K562 (cell line): ENCODE results near the gene PRKCB. TPM values are rescaled to one million over a fixed set of nuclear protein-coding genes. Genes with fewer than 3 reads are reported as not detected.

ENCODE experiments used
- ATAC-seq: fragments of 200-7000 bp; cut with Tn5 transposase; 3 replicates; pipeline ENCODE4 v1.9.1; 2020; ENCODE audit warnings: moderate library complexity
- BruUV-seq: library from RNA; stranded (reverse); fragments of 400-500 nt; replicated peaks from 2 replicates; lab custom pipeline; 2021; lab: Mats Ljungman, UMichigan
- CTCF ChIA-PET: fragments of 300-600 bp; formaldehyde crosslinking; extraction: SDS; loops from one replicate; lab custom pipeline; 2021; ENCODE audit warnings: low intra/inter-chr PET ratio; lab: Yijun Ruan, JAX
- POLR2A ChIA-PET: fragments of 300-600, 350-650 bp; sonication (Branson Sonifier 250); formaldehyde crosslinking; extraction: SDS; loops from one replicate; lab custom pipeline; 2021; ENCODE audit warnings: antibody characterized with exemption, inconsistent platforms; lab: Yijun Ruan, JAX
- DNase-seq, 4 experiments: peaks; one replicate each; pipeline versions ENCODE4 v3.0.0 to v3.0.0-alpha.2; 2011 to 2018; ENCODE audit warnings: low spot score in 3 of 4, mixed read lengths in 3 of 4; ENCODE audit errors: extremely low read depth in 1 of 4
- FAIRE-seq: peaks from 2 replicates; lab custom pipeline; 2011; peaks lifted over from hg19 to GRCh38; lab: Jason Lieb, UNC
- H2AFZ ChIP-seq: 2 replicates; pipeline ENCODE4 v1.6.0; 2011; ENCODE audit warnings: low read depth, low read length, control low read depth, inconsistent platforms
- H3K27ac ChIP-seq: fragments of 200-600 bp; 3 replicates; pipeline ENCODE4 v1.8.0; 2011; ENCODE audit warnings: low read depth, mild to moderate bottlenecking, control low read depth, inconsistent platforms, low read length, moderate library complexity, mixed read lengths; ENCODE audit errors: extremely low read depth
- H3K27me3 ChIP-seq, 2 experiments: fragments of 300-600 bp in 1 of 2; 2 replicates in 1 of 2; 3 replicates in 1 of 2; pipeline versions ENCODE4 v1.6.0 to v1.8.0; 2011; ENCODE audit warnings: inconsistent platforms in 2 of 2, low read length in 2 of 2, mild to moderate bottlenecking in 1 of 2, mixed read lengths in 1 of 2, moderate library complexity in 1 of 2; ENCODE audit not compliant: control insufficient read depth in 2 of 2, insufficient read depth in 2 of 2
- H3K36me3 ChIP-seq: fragments of 300-600 bp; 3 replicates; pipeline ENCODE4 v1.8.0; 2011; ENCODE audit warnings: mild to moderate bottlenecking, low read length, inconsistent platforms; ENCODE audit not compliant: control insufficient read depth, insufficient read depth
- H3K4me1 ChIP-seq, 2 experiments: fragments of 200-600 bp in 1 of 2; replicated peaks in 1 of 2; 2 replicates in 1 of 2; 3 replicates in 1 of 2; pipeline versions ENCODE4 v1.5.1 to v1.8.0; 2011; ENCODE audit warnings: inconsistent platforms in 2 of 2, low read length in 2 of 2, mild to moderate bottlenecking in 1 of 2, mixed read lengths in 1 of 2, moderate library complexity in 1 of 2; ENCODE audit not compliant: control insufficient read depth in 2 of 2, insufficient read depth in 2 of 2
- H3K4me2 ChIP-seq: 2 replicates; pipeline ENCODE4 v1.6.1; 2011; ENCODE audit warnings: low read length, control low read depth, inconsistent platforms, mixed read lengths; ENCODE audit not compliant: insufficient read depth
- H3K4me3 ChIP-seq: fragments of 200-600 bp; sonication (generic), shearing (Covaris generic); 2 replicates; pipeline ENCODE4 v1.5.1; 2016; ENCODE audit warnings: control low read depth, inconsistent platforms
- H3K79me2 ChIP-seq: fragments of 200-600 bp; 3 replicates; pipeline ENCODE4 v1.8.0; 2011; ENCODE audit warnings: low read length, inconsistent platforms; ENCODE audit not compliant: control insufficient read depth, insufficient read depth
- H3K9ac ChIP-seq, 2 experiments: 2 replicates each; pipeline versions ENCODE4 v1.6.0 to v1.6.1; 2011; ENCODE audit warnings: low read depth in 2 of 2, low read length in 2 of 2, control low read depth in 1 of 2, inconsistent platforms in 1 of 2, mild to moderate bottlenecking in 1 of 2, mixed read lengths in 1 of 2; ENCODE audit not compliant: insufficient read depth in 1 of 2
- H3K9me1 ChIP-seq: one replicate; pipeline ENCODE4 v1.6.0; 2011; ENCODE audit warnings: inconsistent platforms, mild to moderate bottlenecking, low read length, moderate library complexity; ENCODE audit not compliant: control insufficient read depth, insufficient read depth
- H3K9me3 ChIP-seq: replicated peaks from 2 replicates; pipeline ENCODE4 v1.5.1; 2011; ENCODE audit warnings: low read depth, low read length, inconsistent platforms; ENCODE audit not compliant: control insufficient read depth, insufficient read depth
- H4K20me1 ChIP-seq: replicated peaks from 2 replicates; pipeline ENCODE4 v1.6.1; 2011; ENCODE audit warnings: low read length, inconsistent platforms, mixed read lengths; ENCODE audit not compliant: control insufficient read depth, insufficient read depth
- BHLHE40 ChIP-seq: IDR thresholded peaks from 2 replicates; pipeline ENCODE4 v1.6.1; 2011; ENCODE audit warnings: low read length, improper control_type of control experiment
- CHAMP1 ChIP-seq: fragments of 450-650 bp; IDR thresholded peaks from 2 replicates; pipeline ENCODE4 v1.6.1; 2016; ENCODE audit warnings: mild to moderate bottlenecking
- KDM1A ChIP-seq, 2 experiments: fragments of 450-650 bp; IDR thresholded peaks; 2 replicates each; pipeline ENCODE4 v1.6.1; 2016; ENCODE audit warnings: mild to moderate bottlenecking in 2 of 2
- PBX2 ChIP-seq, 2 experiments: IDR thresholded peaks in 1 of 2; conservative IDR thresholded peaks in 1 of 2; 2 replicates each; pipeline ENCODE4 v1.6.1; 2016; ENCODE audit warnings: low read depth in 2 of 2, mild to moderate bottlenecking in 1 of 2, missing compliant biosample characterization in 1 of 2, missing genetic modification characterization in 1 of 2, moderate library complexity in 1 of 2
- SRF ChIP-seq, 2 experiments: fragments of 250-450, 450-650 bp in 1 of 2; sonication (Bioruptor Pico) in 1 of 2; sonication (generic) in 1 of 2; formaldehyde crosslinking; IDR thresholded peaks; 2 replicates each; pipeline versions ENCODE4 v1.5.0 to v1.5.1; 2020 to 2022; ENCODE audit warnings: mild to moderate bottlenecking in 1 of 2, missing genetic modification reagents in 1 of 2
- SUPT5H ChIP-seq: fragments of 450-650 bp; IDR thresholded peaks from 2 replicates; pipeline ENCODE4 v1.6.1; 2016
- VEZF1 ChIP-seq: fragments of 200-800 bp; sonication (Bioruptor generic); IDR thresholded peaks from 2 replicates; pipeline ENCODE4 v1.6.1; 2017; ENCODE audit warnings: missing genetic modification characterization, missing compliant biosample characterization
- ZKSCAN1 ChIP-seq: fragments of 150-350 bp; IDR thresholded peaks from 2 replicates; pipeline ENCODE4 v1.6.1; 2016; ENCODE audit warnings: low read depth, low read length
- WGBS: fragments of 100-300 bp; shearing (Covaris generic); methylation state at CpG from one replicate; pipeline ENCODE4 v1.1.6; 2016; ENCODE audit warnings: low coverage, mixed read lengths; ENCODE audit not compliant: insufficient coverage; ENCODE audit errors: missing lambda C conversion rate; 5-methylcytosine and 5-hydroxymethylcytosine counted together
- in situ Hi-C: fragments of 300-500 bp; cut with MboI; formaldehyde crosslinking; loops from 4 replicates; pipeline ENCODE4 v1.15.0; 2018; ENCODE audit warnings: inconsistent platforms, mixed read lengths
- intact Hi-C: fragments of 100-400 bp; cut with micrococcal nuclease; formaldehyde crosslinking; loops from 2 replicates; pipeline ENCODE4 v1.14.2; 2022
- polyA plus RNA-seq, 8 experiments: library from polyadenylated mRNA; depleted of rRNA in 4 of 8; stranded (reverse) in 5 of 8; unstranded in 3 of 8; fragments of >200 nt; fragmentation: Nextera tagmentation in 2 of 8; fragmentation: Illumina TruSeq in 1 of 8; extraction: Ambion mirVana in 2 of 8; extraction: Trizol in 1 of 8; gene quantifications; 2 replicates each; pipeline versions ENCODE4 v1.2.1 to v1.2.3, GENCODE V29; 2011 to 2014; ENCODE audit warnings: inconsistent platforms in 1 of 8, missing spikeins in 1 of 8
- total RNA-seq, 7 experiments: library from RNA; depleted of rRNA in 6 of 7; stranded (reverse); fragments of >200 nt in 6 of 7; fragmentation: Illumina TruSeq in 2 of 7; extraction: Trizol in 2 of 7; gene quantifications; 2 replicates each; pipeline versions ENCODE4 v1.2.1 to v1.2.3, GENCODE V29; 2011 to 2021; ENCODE audit warnings: low replicate concordance in 1 of 7

Gene PRKCB
- total and polyA plus RNA-seq, 9 of the 15 experiments (the other 6 are each of a cell fraction or from before 2014, with no cell fraction given), result 49.9 to 276 (median 148) TPM

GRCh38 chr16:23857256-23857880, 21.6 kb downstream of the PRKCB start:
- H3K4me2 ChIP-seq, result no peak overlapping the region
- H3K4me1 ChIP-seq, result peaks cover 26 to 73% of the 10 kb centered on the region in 2 experiments
- H3K9me1 ChIP-seq, result peaks cover 20% of the 10 kb centered on the region
- no peaks in the 10 kb centered on the region for H3K27me3 ChIP-seq
- peaks cover 66% of the 10 kb centered on the region for H4K20me1 ChIP-seq
- H2AFZ ChIP-seq, result no peak overlapping the region
- 43% methylated on average over 11 of the region's 11 CpGs for WGBS
- intact Hi-C loops, result no loop called here
- H3K9me3 ChIP-seq, result no peaks in the 10 kb centered on the region
- no peak for FAIRE-seq
- H3K79me2 ChIP-seq, result peaks cover 100% of the 10 kb centered on the region
- H3K4me3 ChIP-seq, result no peak overlapping the region
- ChIA-PET POLR2A (interaction anchor here (0.7 to 1.9 kb wide), 5 partner anchors 10 to 66 kb away, joined by 3 to 8 read pairs (median 4); no protein-coding TSS in a partner anchor), CTCF (no interaction called here)
- DNase-seq, result peak in 1 of 4 experiments; percentile 37
- in situ Hi-C loops, result no loop called here
- no peak overlapping the region; the same call in 2 of the 3 replicates for H3K27ac ChIP-seq
- no TSS peak for BruUV-seq
- peaks cover 64% of the 10 kb centered on the region for H3K36me3 ChIP-seq
- peak overlapping the region in 1 of 2 experiments; percentile 0; a peak in 1 of 4 replicates for H3K9ac ChIP-seq
- peak; percentile 37 for ATAC-seq
- TF ChIP-seq BHLHE40 (peak; percentile 92), SUPT5H (peak; percentile 37; the same call in 1 of the 2 replicates), SRF (CRISPR knock-in tag; IDR thresholded peaks at IDR 0.05) (no peak), CHAMP1 (no peak), VEZF1 (CRISPR knock-in tag) (0 out of 2 replicates have a peak, but pooled peaks have one; percentile 18), PBX2 (CRISPR knock-in tag; IDR thresholded peaks at IDR 0.05; ENCODE audit: low read depth) (no peak), PBX2 (tag; conservative IDR thresholded peaks at IDR 0.05; ENCODE audit: low read depth) (peak; percentile 22; the same call in 1 of the 2 replicates), ZKSCAN1 (no peak), KDM1A (IDR thresholded peaks at IDR 0.05) (peak; percentile 19 to 41; a peak in 3 of 4 replicates)
